SU-DHL-6 (cell line): ENCODE measurements around the gene CLDN1.

Experiments
- EZH2phosphoT487 ChIP-seq: fragments of 200-600 bp; sonication (generic), shearing (Covaris generic); conservative IDR thresholded peaks from 2 replicates; pipeline ENCODE4 v1.6.1; 2018; ENCODE audit warnings: mild to moderate bottlenecking, antibody characterized with exemption, low read length, moderate library complexity, mixed read lengths
- TF ChIP-seq, protein P1 (sequence below): fragments of 200-600 bp; sonication (generic); IDR thresholded peaks from one replicate; pipeline ENCODE4 v1.5.1; 2017; ENCODE audit warnings: antibody characterized with exemption, mild to moderate bottlenecking, low read length, moderate library complexity; ENCODE audit not compliant: insufficient read depth, poor library complexity, severe bottlenecking

DNA sequence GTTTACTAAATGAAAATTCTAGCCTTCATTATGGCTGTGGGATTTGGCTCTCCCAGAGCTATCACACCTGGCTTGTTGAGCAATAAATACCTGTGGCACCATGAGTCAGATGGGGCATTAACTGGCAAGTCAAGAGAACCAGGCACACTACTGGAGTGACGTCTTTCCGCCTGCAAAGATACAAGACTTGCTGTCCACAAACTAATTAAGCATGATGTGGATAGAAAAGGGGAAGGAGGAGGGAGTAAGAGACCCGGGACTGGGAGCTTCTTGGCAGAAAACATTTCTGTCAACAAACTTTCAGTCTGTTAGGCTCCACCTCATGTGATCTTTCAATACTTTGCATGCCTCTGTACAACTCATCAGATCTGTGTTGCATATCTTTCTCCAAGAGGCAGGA, 56.5 kb downstream of the CLDN1 start:
- TF ChIP-seq, protein P1, sequence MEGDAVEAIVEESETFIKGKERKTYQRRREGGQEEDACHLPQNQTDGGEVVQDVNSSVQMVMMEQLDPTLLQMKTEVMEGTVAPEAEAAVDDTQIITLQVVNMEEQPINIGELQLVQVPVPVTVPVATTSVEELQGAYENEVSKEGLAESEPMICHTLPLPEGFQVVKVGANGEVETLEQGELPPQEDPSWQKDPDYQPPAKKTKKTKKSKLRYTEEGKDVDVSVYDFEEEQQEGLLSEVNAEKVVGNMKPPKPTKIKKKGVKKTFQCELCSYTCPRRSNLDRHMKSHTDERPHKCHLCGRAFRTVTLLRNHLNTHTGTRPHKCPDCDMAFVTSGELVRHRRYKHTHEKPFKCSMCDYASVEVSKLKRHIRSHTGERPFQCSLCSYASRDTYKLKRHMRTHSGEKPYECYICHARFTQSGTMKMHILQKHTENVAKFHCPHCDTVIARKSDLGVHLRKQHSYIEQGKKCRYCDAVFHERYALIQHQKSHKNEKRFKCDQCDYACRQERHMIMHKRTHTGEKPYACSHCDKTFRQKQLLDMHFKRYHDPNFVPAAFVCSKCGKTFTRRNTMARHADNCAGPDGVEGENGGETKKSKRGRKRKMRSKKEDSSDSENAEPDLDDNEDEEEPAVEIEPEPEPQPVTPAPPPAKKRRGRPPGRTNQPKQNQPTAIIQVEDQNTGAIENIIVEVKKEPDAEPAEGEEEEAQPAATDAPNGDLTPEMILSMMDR: no peak
- TF ChIP-seq EZH2phosphoT487: no peak
